GDM1 (cell line): ENCODE results near the gene HLA-E.

ENCODE experiments used
- DNase-seq: peaks from one replicate; lab custom pipeline; 2025; lab: John Stamatoyannopoulos, UW

Gene HLA-E

GRCh38 chr6:30541515-30542403 lies 52.5 kb downstream of the HLA-E start:
- DNase-seq = peak; percentile 72

- no peak for DNase-seq
Observed at GRCh38 chr6:30542404-30542725, 53.1 kb downstream of the HLA-E start.

GRCh38 chr6:30542915-30543314 lies 53.6 kb downstream of the HLA-E start:
- DNase-seq = no peak
